IPS-15b (cell line): Measurements from ENCODE around the gene ASB7.
"Not testable (repeated sequence)": the region's sequence is repeated elsewhere in the genome, so short reads cannot be mapped to it uniquely, and the experiment has no call there.

Experiments
- H3K27me3 ChIP-seq: one replicate; pipeline ENCODE4 v1.6.1; 2013; ENCODE audit warnings: low read length; ENCODE audit not compliant: control insufficient read depth, insufficient read depth
- H3K36me3 ChIP-seq: one replicate; pipeline ENCODE4 v1.6.1; 2013; ENCODE audit warnings: low read length; ENCODE audit not compliant: control insufficient read depth, insufficient read depth
- H3K4me1 ChIP-seq: one replicate; pipeline ENCODE4 v1.6.1; 2013; ENCODE audit warnings: mild to moderate bottlenecking, low read length; ENCODE audit not compliant: control insufficient read depth, insufficient read depth
- H3K4me3 ChIP-seq: one replicate; pipeline ENCODE4 v1.5.1; 2013; ENCODE audit warnings: low read depth, low read length
- H3K9ac ChIP-seq: one replicate; pipeline ENCODE4 v1.6.1; 2013; ENCODE audit warnings: low read depth, mild to moderate bottlenecking, low read length
- H3K9me3 ChIP-seq: one replicate; pipeline ENCODE4 v1.6.1; 2013; ENCODE audit warnings: mild to moderate bottlenecking, low read length; ENCODE audit not compliant: control insufficient read depth, insufficient read depth

Gene ASB7

GRCh38 chr15:100672959-100673358 lies 70.6 kb downstream of the ASB7 start:
- no peak overlapping the region for H3K9ac ChIP-seq
- H3K4me3 ChIP-seq = no peak overlapping the region
- H3K4me1 ChIP-seq = no peaks in the 10 kb centered on the region
- H3K36me3 ChIP-seq = no peaks in the 10 kb centered on the region
- no peaks in the 10 kb centered on the region for H3K27me3 ChIP-seq
- no peaks in the 10 kb centered on the region for H3K9me3 ChIP-seq

DNA sequence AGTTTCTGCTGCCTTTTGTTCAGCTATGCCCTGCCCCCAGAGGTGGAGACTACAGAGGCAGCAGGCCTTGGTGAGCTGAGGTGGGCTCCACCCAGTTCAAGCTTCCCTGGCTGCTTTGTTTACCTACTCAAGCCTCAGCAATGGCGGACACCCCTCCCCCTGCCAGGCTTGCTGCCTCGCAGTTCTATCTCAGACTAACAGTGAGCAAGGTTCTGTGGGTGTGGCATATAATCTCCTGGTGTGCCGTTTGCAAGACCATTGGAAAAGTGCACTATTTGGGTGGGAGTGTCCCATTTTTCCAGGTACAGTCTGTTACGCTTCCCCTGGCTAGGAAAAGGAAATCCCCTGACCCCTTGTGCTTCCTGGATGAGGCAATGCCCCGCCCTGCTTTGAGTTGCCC lies 76.8 kb downstream of the ASB7 start:
- not testable (repeated sequence) for H3K9ac ChIP-seq, H3K4me1 ChIP-seq, H3K4me3 ChIP-seq, H3K27me3 ChIP-seq, H3K36me3 ChIP-seq, H3K9me3 ChIP-seq

- Histone ChIP-seq H3K9me3 (peaks cover 9% of the 10 kb centered on the region), H3K27me3 (no peaks in the 10 kb centered on the region), H3K4me1 (no peaks in the 10 kb centered on the region), H3K36me3 (no peaks in the 10 kb centered on the region), H3K4me3 (no peak overlapping the region), H3K9ac (no peak overlapping the region)
These were observed 78.3 kb downstream of the ASB7 start for GRCh38 chr15:100680726-100681125.

DNA sequence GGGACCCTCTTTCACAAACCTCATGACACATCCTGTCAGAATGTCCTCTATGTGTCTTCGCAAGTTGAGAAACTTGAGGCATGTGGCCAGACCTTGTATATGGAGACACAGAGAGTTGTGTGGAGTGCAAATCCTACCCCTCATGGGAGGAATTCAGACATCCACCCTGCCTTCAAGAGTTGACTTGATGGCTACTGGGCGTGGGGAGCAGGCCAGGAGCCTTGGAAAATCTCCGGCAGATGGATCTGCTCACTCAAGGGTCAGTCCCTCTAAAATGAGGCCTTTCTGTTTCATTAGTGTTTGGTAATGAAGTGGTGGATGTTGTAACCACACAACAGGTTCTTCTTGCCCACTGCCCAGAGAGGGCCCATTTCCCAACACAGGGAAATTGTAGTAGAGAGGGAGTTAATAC lies 79.0 kb downstream of the ASB7 start:
- Histone ChIP-seq H3K36me3 (no peaks in the 10 kb centered on the region), H3K9ac (no peak overlapping the region), H3K9me3 (peaks cover 9% of the 10 kb centered on the region), H3K4me3 (no peak overlapping the region), H3K4me1 (no peaks in the 10 kb centered on the region), H3K27me3 (no peaks in the 10 kb centered on the region)

DNA sequence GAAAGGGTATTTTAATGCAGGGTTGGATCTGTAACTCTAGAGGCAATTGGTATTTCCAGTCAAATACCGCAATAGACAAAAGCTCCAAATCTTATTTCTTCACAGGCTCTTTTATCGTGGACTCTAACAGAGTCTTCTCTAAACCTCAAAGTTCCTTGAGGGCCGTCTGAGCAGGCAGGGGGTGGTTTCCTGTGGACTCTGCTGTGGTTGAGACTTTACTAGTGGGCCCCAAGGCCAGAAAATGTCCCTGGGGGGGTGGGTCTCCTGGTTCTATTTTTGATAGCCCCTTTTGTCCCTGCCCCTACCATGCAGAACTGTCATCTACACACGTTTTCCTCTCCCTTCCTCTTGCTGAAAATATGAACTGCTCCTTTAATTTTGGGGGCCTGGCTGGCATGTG lies 80.1 kb downstream of the ASB7 start:
- no peak overlapping the region for H3K9ac ChIP-seq
- no peaks in the 10 kb centered on the region for H3K4me1 ChIP-seq
- no peak overlapping the region for H3K4me3 ChIP-seq
- peaks cover 9% of the 10 kb centered on the region for H3K9me3 ChIP-seq
- no peaks in the 10 kb centered on the region for H3K36me3 ChIP-seq
- H3K27me3 ChIP-seq = no peaks in the 10 kb centered on the region

GRCh38 chr15:100683434-100683833 lies 81.0 kb downstream of the ASB7 start:
- H3K4me1 ChIP-seq = no peaks in the 10 kb centered on the region
- no peaks in the 10 kb centered on the region for H3K27me3 ChIP-seq
- no peaks in the 10 kb centered on the region for H3K36me3 ChIP-seq
- H3K4me3 ChIP-seq = no peak overlapping the region
- H3K9me3 ChIP-seq = peaks cover 9% of the 10 kb centered on the region
- no peak overlapping the region for H3K9ac ChIP-seq

GRCh38 chr15:100684591-100684990 lies 82.2 kb downstream of the ASB7 start:
- Histone ChIP-seq H3K9ac (no peak overlapping the region), H3K4me3 (no peak overlapping the region), H3K36me3 (no peaks in the 10 kb centered on the region), H3K4me1 (no peaks in the 10 kb centered on the region), H3K27me3 (no peaks in the 10 kb centered on the region), H3K9me3 (peaks cover 6% of the 10 kb centered on the region)

GRCh38 chr15:100686021-100686724 lies 83.8 kb downstream of the ASB7 start:
- Histone ChIP-seq H3K9me3 (peaks cover 4% of the 10 kb centered on the region), H3K36me3 (no peaks in the 10 kb centered on the region), H3K9ac (no peak overlapping the region), H3K27me3 (no peaks in the 10 kb centered on the region), H3K4me3 (no peak overlapping the region), H3K4me1 (no peaks in the 10 kb centered on the region)

DNA sequence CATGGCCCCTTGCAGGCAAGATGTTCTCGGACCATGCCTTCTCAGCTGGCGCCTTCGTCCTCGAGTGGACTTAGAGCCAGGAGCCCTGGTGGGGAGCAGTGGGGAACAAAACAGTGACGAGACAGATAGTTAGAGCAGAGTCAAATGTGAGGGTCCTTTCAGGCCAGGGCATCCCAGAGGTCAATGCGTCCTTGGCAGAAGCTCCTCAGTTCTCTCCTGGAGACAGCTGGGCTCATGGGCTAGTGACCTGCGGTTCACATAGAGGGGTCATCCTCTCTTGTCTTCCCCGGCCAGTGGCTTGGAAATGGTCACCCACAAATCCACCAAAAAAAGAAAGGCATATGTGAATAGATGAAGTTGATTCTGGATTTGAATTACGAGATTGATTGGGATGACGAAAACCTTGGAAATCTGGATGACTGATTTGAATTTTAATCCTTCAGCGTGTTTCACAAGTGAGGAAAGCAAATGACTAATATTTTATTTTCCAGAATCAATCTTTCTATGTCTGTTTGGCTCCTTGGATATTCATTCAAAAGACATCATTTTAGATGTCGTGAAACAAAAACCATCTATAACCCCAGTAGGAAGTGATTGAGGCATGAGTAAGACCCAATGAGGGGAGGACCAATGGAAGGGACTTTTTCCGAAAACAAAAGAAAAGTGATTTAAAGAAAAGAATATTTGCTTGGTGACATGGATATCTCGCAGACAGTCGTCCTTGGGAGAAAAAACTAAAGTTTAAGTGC lies 84.5 kb downstream of the ASB7 start:
- no peaks in the 10 kb centered on the region for H3K27me3 ChIP-seq
- no peak overlapping the region for H3K9ac ChIP-seq
- H3K36me3 ChIP-seq = no peaks in the 10 kb centered on the region
- H3K4me3 ChIP-seq = no peak overlapping the region
- no peaks in the 10 kb centered on the region for H3K9me3 ChIP-seq
- H3K4me1 ChIP-seq = no peaks in the 10 kb centered on the region

GRCh38 chr15:100687582-100688141 lies 85.3 kb downstream of the ASB7 start:
- no peak overlapping the region for H3K4me3 ChIP-seq

DNA sequence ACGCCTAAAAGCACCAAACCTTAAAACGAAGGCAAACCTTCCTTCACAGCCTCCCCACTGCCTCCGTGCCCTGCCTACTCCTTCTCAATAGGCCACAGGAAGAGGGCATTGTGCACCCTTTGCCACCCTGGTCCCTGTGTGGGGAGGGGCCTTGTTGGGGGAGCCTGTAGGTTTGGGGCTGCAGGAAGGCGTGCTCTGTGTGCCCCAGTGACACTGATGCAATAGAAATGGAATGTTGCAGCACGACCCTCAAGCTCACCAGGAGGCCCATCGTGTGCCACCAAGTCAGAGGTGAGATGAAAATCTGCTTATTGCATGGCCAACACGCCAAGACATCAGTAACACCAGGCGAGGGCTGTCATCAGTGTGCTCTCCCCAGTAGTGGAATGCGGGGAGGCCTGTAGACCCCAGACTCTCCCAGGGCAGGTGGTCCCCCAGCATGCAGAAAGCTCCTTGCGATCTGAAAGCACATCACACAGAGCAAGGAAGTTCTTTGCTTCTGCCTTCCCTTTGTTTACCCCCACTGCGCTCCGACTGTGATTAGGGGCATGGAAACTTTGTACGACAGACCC lies 86.2 kb downstream of the ASB7 start:
- H3K36me3 ChIP-seq = no peaks in the 10 kb centered on the region
- no peaks in the 10 kb centered on the region for H3K9me3 ChIP-seq
- no peak overlapping the region for H3K9ac ChIP-seq
- no peaks in the 10 kb centered on the region for H3K27me3 ChIP-seq
- H3K4me3 ChIP-seq = no peak overlapping the region
- no peaks in the 10 kb centered on the region for H3K4me1 ChIP-seq

More at GRCh38 chr15:100687582-100688141, 85.3 kb downstream of the ASB7 start:
- H3K36me3 ChIP-seq = no peaks in the 10 kb centered on the region
- no peaks in the 10 kb centered on the region for H3K9me3 ChIP-seq
- no peaks in the 10 kb centered on the region for H3K27me3 ChIP-seq
- no peaks in the 10 kb centered on the region for H3K4me1 ChIP-seq
- H3K9ac ChIP-seq = no peak overlapping the region
